OCI-LY3 (cell line): ENCODE measurements around the gene ONECUT1.

Experiments used
- H2AFZ ChIP-seq: fragments of 200-600, 300-600 bp; shearing (Covaris generic); 2 replicates; pipeline ENCODE4 v1.6.0; 2014; ENCODE audit warnings: antibody characterized with exemption, low read depth, low read length
- H3K27ac ChIP-seq: fragments of 200-600, 300-600 bp; sonication (generic); 2 replicates; pipeline ENCODE4 v1.5.1; 2014; ENCODE audit warnings: mild to moderate bottlenecking, low read length, moderate library complexity, mixed read lengths
- H3K27me3 ChIP-seq: fragments of 200-600, 300-600 bp; sonication (generic); 2 replicates; pipeline ENCODE4 v1.6.1; 2014; ENCODE audit warnings: low read depth, low read length, mixed read lengths
- H3K36me3 ChIP-seq: fragments of 200-600, 300-600 bp; sonication (generic); replicated peaks from 2 replicates; pipeline ENCODE3; 2014; ENCODE audit warnings: low read depth, low read length, mixed read lengths
- H3K4me1 ChIP-seq: fragments of 300-600, 200-600 bp; sonication (generic); 2 replicates; pipeline ENCODE4 v1.6.1; 2014; ENCODE audit warnings: low read length, mixed read lengths
- H3K4me2 ChIP-seq: fragments of 200-600, 300-600 bp; sonication (generic); 2 replicates; pipeline ENCODE4 v1.6.1; 2014; ENCODE audit warnings: low read length, mixed read lengths
- H3K4me3 ChIP-seq: fragments of 300-600, 200-600 bp; sonication (generic); 2 replicates; pipeline ENCODE4 v1.5.1; 2014; ENCODE audit warnings: antibody characterized with exemption, mild to moderate bottlenecking, low read length, moderate library complexity
- H3K79me2 ChIP-seq: fragments of 300-600, 200-600 bp; shearing (Covaris generic); 2 replicates; pipeline ENCODE4 v1.6.1; 2014; ENCODE audit warnings: mild to moderate bottlenecking, low read length, mixed read lengths
- H3K9ac ChIP-seq: fragments of 300-600, 200-600 bp; shearing (Covaris generic); 2 replicates; pipeline ENCODE4 v1.6.0; 2014; ENCODE audit warnings: mild to moderate bottlenecking, low read length, moderate library complexity
- H3K9me3 ChIP-seq: fragments of 200-600, 300-600 bp; shearing (Covaris generic); 2 replicates; pipeline ENCODE4 v1.6.1; 2014; ENCODE audit warnings: low read length, mixed read lengths; ENCODE audit not compliant: insufficient read depth
- H4K20me1 ChIP-seq: fragments of 200-600, 300-600 bp; sonication (generic); 2 replicates; pipeline ENCODE4 v1.6.1; 2016; ENCODE audit warnings: low read length, mixed read lengths; ENCODE audit not compliant: insufficient read depth
- EZH2phosphoT487 ChIP-seq: fragments of 200-600 bp; shearing (Covaris generic); IDR thresholded peaks from 2 replicates; pipeline ENCODE4 v1.6.1; 2018; ENCODE audit warnings: antibody characterized with exemption, mixed run types, low read depth
- TF ChIP-seq, protein P1 (sequence below): fragments of 200-600, 300-600 bp; sonication (generic); IDR thresholded peaks from 2 replicates; pipeline ENCODE4 v1.5.1; 2014; ENCODE audit warnings: antibody characterized with exemption, low read length, low read depth

The ONECUT1 gene

DNA sequence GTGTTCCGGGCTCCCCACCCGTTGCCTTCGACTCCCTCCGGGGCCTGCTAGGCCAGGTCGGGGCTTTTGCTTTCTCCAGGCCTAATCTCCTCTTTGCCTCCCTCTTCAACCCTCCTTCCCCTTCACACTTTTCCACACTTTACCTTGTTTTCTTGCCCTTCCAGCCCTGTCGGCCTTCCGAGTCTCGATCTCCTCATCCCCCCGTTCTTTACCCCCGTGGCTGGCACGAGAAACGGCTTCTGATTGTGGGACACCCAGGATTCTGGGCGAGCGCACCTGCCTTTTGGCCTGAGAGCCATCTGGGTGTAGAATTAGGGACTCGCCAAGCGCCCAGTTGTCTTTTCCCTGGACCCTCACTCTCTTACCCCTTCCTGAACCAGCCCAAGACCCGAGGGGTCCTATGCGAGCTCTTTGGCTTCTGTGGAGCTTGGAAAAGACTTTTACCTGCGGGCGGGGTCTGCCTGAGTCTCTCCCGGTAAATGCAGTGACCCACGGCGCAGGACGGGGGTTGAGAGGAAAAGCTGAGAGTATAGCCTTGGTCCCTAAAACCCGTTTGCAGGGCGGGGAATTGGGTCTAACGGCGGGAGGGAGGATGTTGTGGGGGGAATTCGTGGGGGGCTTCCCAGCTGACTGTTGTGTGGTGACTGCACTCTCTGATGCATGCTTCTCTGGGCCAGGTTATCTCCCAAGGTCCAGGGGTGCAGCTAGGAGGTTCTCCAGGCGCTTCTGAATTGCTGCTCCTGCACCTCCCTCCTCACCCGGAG, 5.5 kb upstream of the ONECUT1 start:
- H3K27me3 ChIP-seq: peaks cover 5% of the 10 kb centered on the region
- no peak overlapping the region for H3K4me2 ChIP-seq
- no peaks in the 10 kb centered on the region for H3K4me1 ChIP-seq
- no peak overlapping the region for H3K4me3 ChIP-seq
- H3K9me3 ChIP-seq: no peaks in the 10 kb centered on the region
- H2AFZ ChIP-seq: no peak overlapping the region
- no peak overlapping the region for H3K27ac ChIP-seq
- H3K79me2 ChIP-seq: no peaks in the 10 kb centered on the region
- H3K9ac ChIP-seq: no peak overlapping the region
- H3K36me3 ChIP-seq: no peaks in the 10 kb centered on the region
- TF ChIP-seq, protein P1, sequence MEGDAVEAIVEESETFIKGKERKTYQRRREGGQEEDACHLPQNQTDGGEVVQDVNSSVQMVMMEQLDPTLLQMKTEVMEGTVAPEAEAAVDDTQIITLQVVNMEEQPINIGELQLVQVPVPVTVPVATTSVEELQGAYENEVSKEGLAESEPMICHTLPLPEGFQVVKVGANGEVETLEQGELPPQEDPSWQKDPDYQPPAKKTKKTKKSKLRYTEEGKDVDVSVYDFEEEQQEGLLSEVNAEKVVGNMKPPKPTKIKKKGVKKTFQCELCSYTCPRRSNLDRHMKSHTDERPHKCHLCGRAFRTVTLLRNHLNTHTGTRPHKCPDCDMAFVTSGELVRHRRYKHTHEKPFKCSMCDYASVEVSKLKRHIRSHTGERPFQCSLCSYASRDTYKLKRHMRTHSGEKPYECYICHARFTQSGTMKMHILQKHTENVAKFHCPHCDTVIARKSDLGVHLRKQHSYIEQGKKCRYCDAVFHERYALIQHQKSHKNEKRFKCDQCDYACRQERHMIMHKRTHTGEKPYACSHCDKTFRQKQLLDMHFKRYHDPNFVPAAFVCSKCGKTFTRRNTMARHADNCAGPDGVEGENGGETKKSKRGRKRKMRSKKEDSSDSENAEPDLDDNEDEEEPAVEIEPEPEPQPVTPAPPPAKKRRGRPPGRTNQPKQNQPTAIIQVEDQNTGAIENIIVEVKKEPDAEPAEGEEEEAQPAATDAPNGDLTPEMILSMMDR: no peak
- TF ChIP-seq EZH2phosphoT487: no peak
- no peaks in the 10 kb centered on the region for H4K20me1 ChIP-seq

- TF ChIP-seq, protein P1: no peak
- TF ChIP-seq EZH2phosphoT487: no peak
- no peaks in the 10 kb centered on the region for H3K79me2 ChIP-seq
These were observed 4.7 kb upstream of the ONECUT1 start for GRCh38 chr15:52794665-52795463.

DNA sequence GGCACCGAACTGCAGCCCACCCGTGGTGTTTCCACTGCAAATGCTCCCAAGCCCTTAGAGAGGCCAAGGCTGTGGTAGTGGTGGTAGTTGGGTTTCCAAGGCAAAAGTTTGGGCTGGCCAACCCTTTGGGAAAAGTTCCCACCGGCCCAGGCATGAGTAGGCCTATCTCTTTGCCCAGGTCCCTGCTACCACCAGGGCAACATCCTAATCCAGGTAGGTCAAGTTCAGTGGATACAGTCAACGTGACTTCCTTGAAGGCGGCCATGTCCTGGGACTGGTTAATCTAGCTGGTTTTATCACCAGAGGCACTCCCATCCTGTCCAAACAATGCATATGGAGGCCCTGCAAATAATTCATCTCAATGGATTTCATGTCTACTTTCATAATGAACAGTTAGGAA, 1.6 kb upstream of the ONECUT1 start:
- Histone ChIP-seq H3K79me2 (no peaks in the 10 kb centered on the region), H3K4me1 (no peaks in the 10 kb centered on the region), H4K20me1 (no peaks in the 10 kb centered on the region), H3K9me3 (no peaks in the 10 kb centered on the region), H3K9ac (no peak overlapping the region), H3K27me3 (no peaks in the 10 kb centered on the region), H3K27ac (no peak overlapping the region), H2AFZ (no peak overlapping the region), H3K4me3 (no peak overlapping the region), H3K4me2 (no peak overlapping the region), H3K36me3 (no peaks in the 10 kb centered on the region)
- no peak for TF ChIP-seq EZH2phosphoT487
- TF ChIP-seq, protein P1: no peak

More at GRCh38 chr15:52794665-52795463, 4.7 kb upstream of the ONECUT1 start:
- Histone ChIP-seq H3K36me3 (no peaks in the 10 kb centered on the region), H2AFZ (no peak overlapping the region), H3K4me3 (no peak overlapping the region), H3K27ac (no peak overlapping the region), H3K27me3 (peaks cover 5% of the 10 kb centered on the region), H3K9me3 (no peaks in the 10 kb centered on the region), H3K4me2 (no peak overlapping the region), H4K20me1 (no peaks in the 10 kb centered on the region), H3K9ac (no peak overlapping the region), H3K4me1 (no peaks in the 10 kb centered on the region)
